ENCODE data around the gene ETV3L. TPM values are rescaled to one million over a fixed set of nuclear protein-coding genes. Genes with fewer than 3 reads are reported as not detected.

Gene ETV3L
- polyA plus RNA-seq (2011; rRNA removed) (0.04 and 0.07 TPM in 2 replicates), polyA minus RNA-seq (2011; rRNA and poly(A)+ RNA removed) (not detected in 2 replicates)

DNA sequence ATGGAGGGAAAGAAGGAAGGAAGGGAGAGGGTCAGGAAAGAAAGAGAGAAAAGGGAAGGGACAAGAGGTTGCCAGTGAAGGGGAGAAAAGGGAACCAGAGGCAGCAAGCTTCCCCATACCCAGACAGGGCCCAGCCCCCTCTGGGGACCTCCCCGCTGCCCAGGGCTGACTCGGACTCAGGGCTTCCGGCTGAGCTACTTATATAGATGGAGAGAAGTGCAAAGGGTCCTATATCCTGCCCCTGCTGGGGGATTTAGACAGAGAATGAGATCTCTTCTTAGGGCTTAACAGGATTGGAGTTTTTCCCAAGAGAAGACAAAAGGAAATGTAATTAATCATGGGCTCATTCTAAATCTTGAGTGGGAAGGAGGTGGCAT, at the start of gene ETV3L:
TSS of gene ETV3L (minus strand) at position 176 of the 377 bp plus-strand sequence. CDS start 285 bp downstream, outside the sequence.
- Histone ChIP-seq H3K4me3 (ENCODE audit: low read depth, low read length) (no peak within 1 kb of the TSS), H3K27ac (ENCODE audit: low read depth, low read length) (no peak within 1 kb of the TSS), H3K27me3 (ENCODE audit: control insufficient read depth, insufficient read depth, low read length) (no peaks in the 10 kb centered on the region), H3K9me3 (ENCODE audit: control insufficient read depth, insufficient read depth, low read length) (no peaks in the 10 kb centered on the region)
- ChIA-PET CTCF (interaction anchor here (5.9 kb wide), 1 partner anchor 9 kb away, joined by 38 read pairs; no protein-coding TSS in a partner anchor), POLR2A (no interaction called here)
- no peak for DNase-seq (ENCODE audit: low read depth, low spot score)
- TF ChIP-seq CTCF (IDR thresholded peaks at IDR 0.05; ENCODE audit: low read depth, low read length) = no peak

DNA sequence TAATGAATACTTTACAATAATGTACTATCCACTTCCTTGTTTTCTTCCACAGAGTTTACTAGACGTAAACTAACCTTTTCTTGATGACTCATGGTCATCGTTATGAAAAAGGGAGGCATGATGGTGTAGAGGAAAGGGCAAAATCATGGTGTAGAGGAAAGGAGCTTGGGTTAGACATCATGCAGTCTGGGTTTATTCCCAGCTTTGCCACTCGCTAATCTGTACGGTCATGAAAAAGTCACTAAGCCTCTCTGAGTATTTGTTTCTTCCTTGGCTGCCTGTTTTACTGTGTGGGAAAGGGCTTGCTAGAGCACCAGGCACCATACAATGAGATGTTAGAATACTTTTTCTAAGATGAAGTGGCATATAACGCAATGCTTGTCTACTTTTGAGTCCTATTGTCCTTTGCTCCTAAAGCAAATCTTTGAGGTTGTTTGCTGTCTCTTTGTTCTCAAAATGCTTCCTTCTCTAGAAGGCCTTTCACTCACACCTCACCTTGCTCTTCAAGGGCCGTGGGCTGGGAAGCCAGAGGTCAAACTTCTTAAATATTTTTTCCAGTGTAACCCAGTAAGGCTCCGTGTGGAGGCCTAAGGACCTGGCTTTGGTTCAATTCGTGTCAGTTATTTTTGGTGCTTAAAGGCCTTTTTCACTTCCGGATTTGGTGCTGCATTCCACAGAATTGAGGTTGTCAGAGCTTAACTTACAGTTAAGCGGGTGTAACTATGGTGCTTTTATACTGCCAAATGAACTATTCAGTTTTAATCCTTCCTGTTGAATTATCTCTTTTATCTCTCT, 48.5 kb upstream of the ETV3L start:
- no peak for TF ChIP-seq CTCF (IDR thresholded peaks at IDR 0.05; ENCODE audit: low read depth, low read length)
- ChIA-PET POLR2A (interaction anchor here (0.6 kb wide), 1 partner anchor 850 kb away, joined by 3 read pairs; no protein-coding TSS in a partner anchor), CTCF (interaction anchor here (13.4 to 17.3 kb wide), 2 partner anchors 7 to 60 kb away, joined by 213 to 406 read pairs; no protein-coding TSS in a partner anchor)
- DNase-seq (ENCODE audit: low read depth, low spot score) = no peak
- H3K27me3 ChIP-seq (ENCODE audit: control insufficient read depth, insufficient read depth, low read length) = no peaks in the 10 kb centered on the region
- peak overlapping the region; percentile 3 for H3K27ac ChIP-seq (ENCODE audit: low read depth, low read length)
- H3K4me3 ChIP-seq (ENCODE audit: low read depth, low read length) = no peak overlapping the region
- H3K9me3 ChIP-seq (ENCODE audit: control insufficient read depth, insufficient read depth, low read length) = no peaks in the 10 kb centered on the region

DNA sequence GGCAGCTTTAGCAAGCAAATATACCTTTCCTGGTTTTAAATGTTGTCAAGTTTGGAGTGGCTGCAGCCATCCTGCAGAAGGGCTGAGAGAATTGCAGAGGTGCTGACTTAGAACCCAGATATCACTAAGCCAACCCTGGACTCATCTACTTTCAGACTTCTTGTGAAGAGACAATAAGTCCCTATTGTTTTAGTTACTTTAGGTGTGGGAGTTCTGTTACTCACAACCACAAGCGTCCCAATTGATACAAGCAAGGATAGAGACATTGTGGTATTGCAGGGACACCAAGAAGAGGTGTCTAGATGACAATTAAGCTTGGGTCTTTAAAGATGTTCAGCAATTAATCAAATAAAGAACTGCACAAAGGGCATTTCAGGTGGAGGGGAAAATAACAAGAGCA, 47.4 kb upstream of the ETV3L start:
- no peaks in the 10 kb centered on the region for H3K9me3 ChIP-seq (ENCODE audit: control insufficient read depth, insufficient read depth, low read length)
- POLR2A ChIA-PET = no interaction called here
- no peak overlapping the region for H3K4me3 ChIP-seq (ENCODE audit: low read depth, low read length)
- DNase-seq (ENCODE audit: low read depth, low spot score) = no peak
- no peak overlapping the region for H3K27ac ChIP-seq (ENCODE audit: low read depth, low read length)
- TF ChIP-seq CTCF (IDR thresholded peaks at IDR 0.05; ENCODE audit: low read depth, low read length) = no peak
- CTCF ChIA-PET = interaction anchor here (13.4 to 17.3 kb wide), 2 partner anchors 8 to 59 kb away, joined by 213 to 406 read pairs; no protein-coding TSS in a partner anchor
- H3K27me3 ChIP-seq (ENCODE audit: control insufficient read depth, insufficient read depth, low read length) = no peaks in the 10 kb centered on the region

DNA sequence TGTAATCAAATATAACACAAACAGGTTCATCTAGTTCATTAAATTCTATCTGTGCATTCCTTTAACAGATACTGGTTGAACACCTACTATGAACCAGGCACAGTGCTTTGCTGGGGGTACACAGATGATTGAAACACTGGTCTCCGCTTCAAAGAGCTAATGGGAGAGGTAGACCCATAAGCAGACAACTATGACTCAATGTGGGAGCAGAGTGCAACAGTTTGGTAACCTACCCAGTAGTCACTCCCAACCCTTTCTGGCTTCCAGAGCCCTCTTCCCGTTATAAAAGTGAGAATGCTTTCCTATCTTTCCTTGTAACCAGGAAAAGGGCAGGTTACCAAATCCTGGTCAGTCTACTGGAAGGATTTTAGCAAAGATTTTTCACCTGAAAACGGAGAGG, 46.6 kb upstream of the ETV3L start:
- TF ChIP-seq CTCF (IDR thresholded peaks at IDR 0.05; ENCODE audit: low read depth, low read length) = no peak
- CTCF ChIA-PET = interaction anchor here (13.4 to 17.3 kb wide), 2 partner anchors 9 to 58 kb away, joined by 213 to 406 read pairs; no protein-coding TSS in a partner anchor
- H3K27me3 ChIP-seq (ENCODE audit: control insufficient read depth, insufficient read depth, low read length) = no peaks in the 10 kb centered on the region
- H3K9me3 ChIP-seq (ENCODE audit: control insufficient read depth, insufficient read depth, low read length) = no peaks in the 10 kb centered on the region
- H3K27ac ChIP-seq (ENCODE audit: low read depth, low read length) = no peak overlapping the region
- POLR2A ChIA-PET = no interaction called here
- no peak for DNase-seq (ENCODE audit: low read depth, low spot score)
- H3K4me3 ChIP-seq (ENCODE audit: low read depth, low read length) = no peak overlapping the region

DNA sequence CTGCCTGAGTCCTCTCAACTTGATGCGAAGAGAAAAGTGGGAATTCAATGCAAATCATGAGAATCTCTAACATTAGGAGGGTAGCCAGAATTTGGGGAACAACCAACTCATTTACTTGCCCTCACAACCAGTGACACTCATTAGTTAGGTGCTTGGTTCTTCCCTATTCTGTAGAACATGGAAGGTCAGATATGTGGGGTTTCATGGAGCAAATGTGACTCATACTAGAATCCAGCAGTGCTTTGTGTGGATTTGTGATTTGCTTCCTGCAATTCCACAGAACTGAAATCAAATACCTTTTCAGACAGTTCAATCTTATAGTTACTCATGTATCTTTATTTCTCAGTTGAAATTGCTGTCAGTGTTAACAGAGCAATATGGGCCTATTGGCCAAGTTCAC, 45.5 kb upstream of the ETV3L start:
- no peak for TF ChIP-seq CTCF (IDR thresholded peaks at IDR 0.05; ENCODE audit: low read depth, low read length)
- Histone ChIP-seq H3K27me3 (ENCODE audit: control insufficient read depth, insufficient read depth, low read length) (no peaks in the 10 kb centered on the region), H3K9me3 (ENCODE audit: control insufficient read depth, insufficient read depth, low read length) (no peaks in the 10 kb centered on the region), H3K4me3 (ENCODE audit: low read depth, low read length) (no peak overlapping the region), H3K27ac (ENCODE audit: low read depth, low read length) (no peak overlapping the region)
- ChIA-PET POLR2A (no interaction called here), CTCF (interaction anchor here (17.3 kb wide), 1 partner anchor 10 kb away, joined by 213 read pairs; no protein-coding TSS in a partner anchor)
- no peak for DNase-seq (ENCODE audit: low read depth, low spot score)
